A549 (cell line): ENCODE results near the gene SPATS2.

Experiments used
- CHD2 ChIP-seq: fragments of 150-350 bp; IDR thresholded peaks from 2 replicates; pipeline ENCODE4 v1.6.1; 2014; ENCODE audit warnings: low read length; ENCODE audit not compliant: partially characterized antibody
- JUNB ChIP-seq: fragments of >200 bp; sonication (Bioruptor Twin); formaldehyde crosslinking; IDR thresholded peaks from 2 replicates; pipeline ENCODE4 v1.6.1; 2016
- MYC ChIP-seq: IDR thresholded peaks from 2 replicates; pipeline ENCODE4 v1.6.1; 2012; ENCODE audit warnings: mild to moderate bottlenecking, inconsistent platforms, low read length, improper control_type of control experiment, borderline replicate concordance
- NPAS2 ChIP-seq: fragments of 250-450 bp; sonication (Bioruptor Pico); IDR thresholded peaks from 2 replicates; pipeline ENCODE4 v1.8.0; 2022; ENCODE audit warnings: mild to moderate bottlenecking, moderate library complexity, borderline replicate concordance
- POLR2A ChIP-seq: IDR thresholded peaks from 2 replicates; pipeline ENCODE4 v1.6.1; 2012; ENCODE audit warnings: mild to moderate bottlenecking, low read length
- RARB ChIP-seq: fragments of 250-450 bp; sonication (Bioruptor Pico); IDR thresholded peaks from 2 replicates; pipeline ENCODE4 v1.8.0; 2021; ENCODE audit warnings: mild to moderate bottlenecking, moderate library complexity
- RCOR1 ChIP-seq: fragments of 150-350 bp; IDR thresholded peaks from 2 replicates; pipeline ENCODE4 v1.6.1; 2014; ENCODE audit warnings: antibody characterized with exemption, low read length, low read depth
- ZFP36 ChIP-seq: fragments of 450-650 bp; IDR thresholded peaks from 2 replicates; pipeline ENCODE4 v1.6.1; 2014; ENCODE audit warnings: borderline replicate concordance; ENCODE audit not compliant: partially characterized antibody
- TF ChIP-seq, protein P1 (sequence below): fragments of >200 bp; sonication (Bioruptor Twin); formaldehyde crosslinking; IDR thresholded peaks from 3 replicates; pipeline ENCODE4 v1.5.1; 2016
- TF ChIP-seq, protein P2 (sequence below): fragments of 200-600 bp; sonication (generic); IDR thresholded peaks from 2 replicates; pipeline ENCODE4 v1.6.1; 2016; ENCODE audit warnings: antibody characterized with exemption, mild to moderate bottlenecking, moderate library complexity
- TF ChIP-seq, protein P3 (sequence below): fragments of >200 bp; sonication (Bioruptor Twin); formaldehyde crosslinking; IDR thresholded peaks from 3 replicates; pipeline ENCODE4 v1.6.1; 2016
- TF ChIP-seq, protein P4 (sequence below): IDR thresholded peaks from 2 replicates; pipeline ENCODE4 v1.6.1; 2012; ENCODE audit warnings: low read depth, borderline replicate concordance

DNA sequence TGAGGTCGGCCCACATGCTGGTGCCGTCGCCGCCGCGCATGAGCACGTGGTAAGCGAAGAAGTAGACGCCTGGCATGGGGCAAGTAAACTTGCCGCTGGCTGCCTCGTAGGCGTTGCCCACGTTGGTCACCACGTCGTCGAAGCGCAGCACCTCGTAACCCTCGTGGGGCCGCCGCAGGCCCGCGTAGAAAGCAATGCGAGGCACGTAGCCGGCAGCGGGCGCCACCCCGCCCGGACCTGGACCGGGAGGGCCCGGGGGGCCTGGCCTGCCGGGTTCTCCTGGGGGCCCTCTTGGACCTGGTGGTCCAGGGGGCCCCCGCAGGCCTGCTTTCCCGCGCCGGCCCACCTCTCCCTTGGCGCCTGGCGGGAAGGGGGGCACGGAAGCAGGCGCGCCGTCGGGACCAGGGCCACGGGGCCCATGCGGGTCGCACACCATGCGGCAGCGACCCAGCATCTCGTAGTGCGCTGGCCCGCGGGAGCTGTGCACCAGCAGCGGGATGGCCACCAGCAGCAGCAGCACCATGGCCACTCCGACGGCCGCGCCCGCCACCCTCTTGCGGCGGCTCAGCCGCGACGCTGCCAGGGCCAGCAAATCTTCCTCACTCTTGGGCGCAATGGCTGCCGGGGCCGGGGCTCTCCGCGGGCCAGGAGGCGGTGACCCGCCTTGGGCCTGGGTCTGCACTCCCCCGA, 31.2 kb upstream of the SPATS2 start:
- TF ChIP-seq, protein P1, sequence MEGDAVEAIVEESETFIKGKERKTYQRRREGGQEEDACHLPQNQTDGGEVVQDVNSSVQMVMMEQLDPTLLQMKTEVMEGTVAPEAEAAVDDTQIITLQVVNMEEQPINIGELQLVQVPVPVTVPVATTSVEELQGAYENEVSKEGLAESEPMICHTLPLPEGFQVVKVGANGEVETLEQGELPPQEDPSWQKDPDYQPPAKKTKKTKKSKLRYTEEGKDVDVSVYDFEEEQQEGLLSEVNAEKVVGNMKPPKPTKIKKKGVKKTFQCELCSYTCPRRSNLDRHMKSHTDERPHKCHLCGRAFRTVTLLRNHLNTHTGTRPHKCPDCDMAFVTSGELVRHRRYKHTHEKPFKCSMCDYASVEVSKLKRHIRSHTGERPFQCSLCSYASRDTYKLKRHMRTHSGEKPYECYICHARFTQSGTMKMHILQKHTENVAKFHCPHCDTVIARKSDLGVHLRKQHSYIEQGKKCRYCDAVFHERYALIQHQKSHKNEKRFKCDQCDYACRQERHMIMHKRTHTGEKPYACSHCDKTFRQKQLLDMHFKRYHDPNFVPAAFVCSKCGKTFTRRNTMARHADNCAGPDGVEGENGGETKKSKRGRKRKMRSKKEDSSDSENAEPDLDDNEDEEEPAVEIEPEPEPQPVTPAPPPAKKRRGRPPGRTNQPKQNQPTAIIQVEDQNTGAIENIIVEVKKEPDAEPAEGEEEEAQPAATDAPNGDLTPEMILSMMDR = no peak
- no peak for TF ChIP-seq JUNB
- TF ChIP-seq POLR2A = no peak
- TF ChIP-seq, protein P2, sequence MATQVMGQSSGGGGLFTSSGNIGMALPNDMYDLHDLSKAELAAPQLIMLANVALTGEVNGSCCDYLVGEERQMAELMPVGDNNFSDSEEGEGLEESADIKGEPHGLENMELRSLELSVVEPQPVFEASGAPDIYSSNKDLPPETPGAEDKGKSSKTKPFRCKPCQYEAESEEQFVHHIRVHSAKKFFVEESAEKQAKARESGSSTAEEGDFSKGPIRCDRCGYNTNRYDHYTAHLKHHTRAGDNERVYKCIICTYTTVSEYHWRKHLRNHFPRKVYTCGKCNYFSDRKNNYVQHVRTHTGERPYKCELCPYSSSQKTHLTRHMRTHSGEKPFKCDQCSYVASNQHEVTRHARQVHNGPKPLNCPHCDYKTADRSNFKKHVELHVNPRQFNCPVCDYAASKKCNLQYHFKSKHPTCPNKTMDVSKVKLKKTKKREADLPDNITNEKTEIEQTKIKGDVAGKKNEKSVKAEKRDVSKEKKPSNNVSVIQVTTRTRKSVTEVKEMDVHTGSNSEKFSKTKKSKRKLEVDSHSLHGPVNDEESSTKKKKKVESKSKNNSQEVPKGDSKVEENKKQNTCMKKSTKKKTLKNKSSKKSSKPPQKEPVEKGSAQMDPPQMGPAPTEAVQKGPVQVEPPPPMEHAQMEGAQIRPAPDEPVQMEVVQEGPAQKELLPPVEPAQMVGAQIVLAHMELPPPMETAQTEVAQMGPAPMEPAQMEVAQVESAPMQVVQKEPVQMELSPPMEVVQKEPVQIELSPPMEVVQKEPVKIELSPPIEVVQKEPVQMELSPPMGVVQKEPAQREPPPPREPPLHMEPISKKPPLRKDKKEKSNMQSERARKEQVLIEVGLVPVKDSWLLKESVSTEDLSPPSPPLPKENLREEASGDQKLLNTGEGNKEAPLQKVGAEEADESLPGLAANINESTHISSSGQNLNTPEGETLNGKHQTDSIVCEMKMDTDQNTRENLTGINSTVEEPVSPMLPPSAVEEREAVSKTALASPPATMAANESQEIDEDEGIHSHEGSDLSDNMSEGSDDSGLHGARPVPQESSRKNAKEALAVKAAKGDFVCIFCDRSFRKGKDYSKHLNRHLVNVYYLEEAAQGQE = no peak
- no peak for TF ChIP-seq NPAS2 (CRISPR knock-in tag)
- TF ChIP-seq ZFP36 = no peak
- no peak for TF ChIP-seq RCOR1
- TF ChIP-seq RARB (CRISPR knock-in tag) = no peak
- no peak for TF ChIP-seq MYC
- TF ChIP-seq, protein P3, sequence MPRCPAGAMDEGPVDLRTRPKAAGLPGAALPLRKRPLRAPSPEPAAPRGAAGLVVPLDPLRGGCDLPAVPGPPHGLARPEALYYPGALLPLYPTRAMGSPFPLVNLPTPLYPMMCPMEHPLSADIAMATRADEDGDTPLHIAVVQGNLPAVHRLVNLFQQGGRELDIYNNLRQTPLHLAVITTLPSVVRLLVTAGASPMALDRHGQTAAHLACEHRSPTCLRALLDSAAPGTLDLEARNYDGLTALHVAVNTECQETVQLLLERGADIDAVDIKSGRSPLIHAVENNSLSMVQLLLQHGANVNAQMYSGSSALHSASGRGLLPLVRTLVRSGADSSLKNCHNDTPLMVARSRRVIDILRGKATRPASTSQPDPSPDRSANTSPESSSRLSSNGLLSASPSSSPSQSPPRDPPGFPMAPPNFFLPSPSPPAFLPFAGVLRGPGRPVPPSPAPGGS = no peak
- no peak for TF ChIP-seq CHD2
- TF ChIP-seq, protein P4, sequence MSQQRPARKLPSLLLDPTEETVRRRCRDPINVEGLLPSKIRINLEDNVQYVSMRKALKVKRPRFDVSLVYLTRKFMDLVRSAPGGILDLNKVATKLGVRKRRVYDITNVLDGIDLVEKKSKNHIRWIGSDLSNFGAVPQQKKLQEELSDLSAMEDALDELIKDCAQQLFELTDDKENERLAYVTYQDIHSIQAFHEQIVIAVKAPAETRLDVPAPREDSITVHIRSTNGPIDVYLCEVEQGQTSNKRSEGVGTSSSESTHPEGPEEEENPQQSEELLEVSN = no peak
